ENCODE data around the gene ROBO4.

The ROBO4 gene

GRCh38 chr11:124894606-124895430 lies 2.8 kb downstream of the ROBO4 start:
- H3K9ac ChIP-seq (ENCODE audit: low read length) = no peak overlapping the region
- no peak for TF ChIP-seq CTCF (IDR thresholded peaks at IDR 0.05; ENCODE audit: low read length)
- TF ChIP-seq EZH2phosphoT487 (IDR thresholded peaks at IDR 0.05; ENCODE audit: low read length) = no peak
- no peak for TF ChIP-seq EZH2 (optimal IDR thresholded peaks at IDR 0.05; ENCODE audit: low read depth, low read length)
- no peaks in the 10 kb centered on the region for H3K36me3 ChIP-seq (replicated peaks; ENCODE audit: insufficient read depth, low read length)
- H3K4me3 ChIP-seq (ENCODE audit: low read length) = no peak overlapping the region
- no peaks in the 10 kb centered on the region for H3K79me2 ChIP-seq (ENCODE audit: low read length)
- H4K20me1 ChIP-seq (ENCODE audit: insufficient read depth, low read length) = no peaks in the 10 kb centered on the region
- H3K9me2 ChIP-seq (replicated peaks; ENCODE audit: insufficient read depth, low read length) = no peaks in the 10 kb centered on the region
- no peak for DNase-seq
- H2AFZ ChIP-seq (ENCODE audit: low read length) = no peak overlapping the region
- no peaks in the 10 kb centered on the region for H3F3A ChIP-seq (ENCODE audit: insufficient read depth, low read length)
- H3K9me3 ChIP-seq (replicated peaks; ENCODE audit: insufficient read depth, low read length) = no peaks in the 10 kb centered on the region
- no peak overlapping the region for H3K4me2 ChIP-seq (ENCODE audit: low read depth, low read length)
- H3K27ac ChIP-seq (ENCODE audit: low read length) = no peak overlapping the region
- no peaks in the 10 kb centered on the region for H3K27me3 ChIP-seq (replicated peaks; ENCODE audit: insufficient read depth, low read length)
- H3K4me1 ChIP-seq (ENCODE audit: low read length) = no peaks in the 10 kb centered on the region

GRCh38 chr11:124893781-124894401 lies 3.8 kb downstream of the ROBO4 start:
- Histone ChIP-seq H4K20me1 (ENCODE audit: insufficient read depth, low read length) (no peaks in the 10 kb centered on the region), H3K4me2 (ENCODE audit: low read depth, low read length) (no peak overlapping the region), H3K9me3 (replicated peaks; ENCODE audit: insufficient read depth, low read length) (no peaks in the 10 kb centered on the region), H3K9ac (ENCODE audit: low read length) (no peak overlapping the region), H3K9me2 (replicated peaks; ENCODE audit: insufficient read depth, low read length) (no peaks in the 10 kb centered on the region), H3K79me2 (ENCODE audit: low read length) (no peaks in the 10 kb centered on the region), H3K27me3 (replicated peaks; ENCODE audit: insufficient read depth, low read length) (no peaks in the 10 kb centered on the region), H3K36me3 (replicated peaks; ENCODE audit: insufficient read depth, low read length) (no peaks in the 10 kb centered on the region), H3K27ac (ENCODE audit: low read length) (no peak overlapping the region), H3F3A (ENCODE audit: insufficient read depth, low read length) (no peaks in the 10 kb centered on the region), H3K4me3 (ENCODE audit: low read length) (no peak overlapping the region), H2AFZ (ENCODE audit: low read length) (no peak overlapping the region), H3K4me1 (ENCODE audit: low read length) (no peaks in the 10 kb centered on the region)
- TF ChIP-seq CTCF (IDR thresholded peaks at IDR 0.05; ENCODE audit: low read length) (no peak), EZH2 (optimal IDR thresholded peaks at IDR 0.05; ENCODE audit: low read depth, low read length) (no peak), EZH2phosphoT487 (IDR thresholded peaks at IDR 0.05; ENCODE audit: low read length) (no peak)
- DNase-seq = no peak

DNA sequence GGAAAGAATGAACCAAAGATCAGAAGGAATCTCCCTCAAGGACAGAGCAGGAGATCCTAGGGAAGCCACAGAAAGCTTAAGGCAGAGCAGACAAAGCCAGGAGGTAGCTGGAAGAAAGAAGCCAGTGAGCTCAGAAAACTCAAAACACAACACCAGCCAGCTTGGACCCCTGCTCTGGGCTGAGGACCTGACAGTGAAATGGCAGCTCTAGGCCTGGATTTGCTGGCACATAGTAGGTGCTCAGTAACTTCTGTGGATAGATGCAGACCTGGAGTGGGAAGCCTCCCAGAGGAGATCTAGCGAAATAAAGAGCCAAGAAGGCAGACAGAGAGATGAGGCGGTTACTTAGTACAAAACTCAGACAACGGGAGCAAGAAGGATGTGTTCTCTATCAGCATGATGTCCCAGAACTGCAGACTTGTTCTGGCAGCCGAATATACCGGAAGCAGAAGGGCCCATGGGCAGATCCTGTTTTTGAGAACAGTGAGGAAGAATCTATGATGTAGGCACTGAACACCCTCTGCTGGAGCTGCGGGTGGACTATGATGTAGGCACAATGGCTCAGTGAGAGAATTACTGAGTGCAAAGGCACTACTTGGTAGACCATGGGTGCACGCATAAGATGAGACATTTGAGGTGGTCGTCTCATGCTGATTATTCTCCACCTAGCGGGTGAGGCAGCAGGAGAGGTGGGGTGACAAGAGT lies 4.8 kb downstream of the ROBO4 start:
- H3K79me2 ChIP-seq (ENCODE audit: low read length) = no peaks in the 10 kb centered on the region
- H3K27me3 ChIP-seq (replicated peaks; ENCODE audit: insufficient read depth, low read length) = no peaks in the 10 kb centered on the region
- no peak overlapping the region for H2AFZ ChIP-seq (ENCODE audit: low read length)
- no peaks in the 10 kb centered on the region for H3K36me3 ChIP-seq (replicated peaks; ENCODE audit: insufficient read depth, low read length)
- H4K20me1 ChIP-seq (ENCODE audit: insufficient read depth, low read length) = no peaks in the 10 kb centered on the region
- H3K4me2 ChIP-seq (ENCODE audit: low read depth, low read length) = no peak overlapping the region
- H3K9me2 ChIP-seq (replicated peaks; ENCODE audit: insufficient read depth, low read length) = no peaks in the 10 kb centered on the region
- no peaks in the 10 kb centered on the region for H3K9me3 ChIP-seq (replicated peaks; ENCODE audit: insufficient read depth, low read length)
- H3K9ac ChIP-seq (ENCODE audit: low read length) = no peak overlapping the region
- DNase-seq = no peak
- no peak overlapping the region for H3K27ac ChIP-seq (ENCODE audit: low read length)
- no peaks in the 10 kb centered on the region for H3F3A ChIP-seq (ENCODE audit: insufficient read depth, low read length)
- no peak for TF ChIP-seq CTCF (IDR thresholded peaks at IDR 0.05; ENCODE audit: low read length)
- no peak for TF ChIP-seq EZH2 (optimal IDR thresholded peaks at IDR 0.05; ENCODE audit: low read depth, low read length)
- TF ChIP-seq EZH2phosphoT487 (IDR thresholded peaks at IDR 0.05; ENCODE audit: low read length) = no peak
- no peak overlapping the region for H3K4me3 ChIP-seq (ENCODE audit: low read length)
- no peaks in the 10 kb centered on the region for H3K4me1 ChIP-seq (ENCODE audit: low read length)
